ENCODE measurements around the gene NHERF1. TPM values are rescaled to one million over a fixed set of nuclear protein-coding genes. Genes with fewer than 3 reads are reported as not detected.

Gene NHERF1
- total and polyA plus RNA-seq, 9 of the 15 experiments (the other 6 are each of a cell fraction or from before 2014, with no cell fraction given) = 11.4 to 79.9 (median 36.9) TPM

GRCh38 chr17:74748279-74748528 lies 224 bp upstream of the NHERF1 start (continued):
- TF ChIP-seq CCAR2 (IDR thresholded peaks at IDR 0.05; ENCODE audit: low read depth, low read length) (no peak), PKNOX1 (IDR thresholded peaks at IDR 0.05) (no peak), ZNF354B (CRISPR knock-in tag; IDR thresholded peaks at IDR 0.05) (no peak), PYGO2 (tag; IDR thresholded peaks at IDR 0.05) (no peak), ATF7 (IDR thresholded peaks at IDR 0.05) (peak; percentile 41; the same call in 1 of the 2 replicates), KLF10 (CRISPR knock-in tag; IDR thresholded peaks at IDR 0.05) (no peak), MYC (IDR thresholded peaks at IDR 0.05; ENCODE audit: low read depth, low read length) (no peak), MYC (CRISPR knock-in tag; IDR thresholded peaks at IDR 0.05; ENCODE audit: borderline replicate concordance, low read depth) (no peak), ELK3 (CRISPR knock-in tag; IDR thresholded peaks at IDR 0.05) (no peak), SRSF9 (IDR thresholded peaks at IDR 0.05; ENCODE audit: borderline replicate concordance, low read depth, low read length) (no peak), ZNF639 (CRISPR knock-in tag; conservative IDR thresholded peaks at IDR 0.05 in 1 of 2, IDR thresholded peaks at IDR 0.05 in 1 of 2) (peak in 1 of 2 experiments; percentile 91; a peak in 2 of 4 replicates), NFYB (IDR thresholded peaks at IDR 0.05; ENCODE audit: extremely low read depth, insufficient read length) (no peak), JUNB (CRISPR knock-in tag; conservative IDR thresholded peaks at IDR 0.05) (no peak), NFXL1 (CRISPR knock-in tag; IDR thresholded peaks at IDR 0.05) (no peak), BHLHE40 (IDR thresholded peaks at IDR 0.05; ENCODE audit: low read length) (no peak), HDGF (IDR thresholded peaks at IDR 0.05) (no peak), ZFP30 (CRISPR knock-in tag; IDR thresholded peaks at IDR 0.05; ENCODE audit: borderline replicate concordance) (no peak), GTF2A2 (tag; IDR thresholded peaks at IDR 0.05) (no peak), TGIF2 (CRISPR knock-in tag; IDR thresholded peaks at IDR 0.05) (no peak), NRF1 (conservative IDR thresholded peaks at IDR 0.05 in 1 of 2, IDR thresholded peaks at IDR 0.05 in 1 of 2) (peak; percentile 81 to 82; a peak in 3 of 4 replicates)
- TF ChIP-seq, protein P1, sequence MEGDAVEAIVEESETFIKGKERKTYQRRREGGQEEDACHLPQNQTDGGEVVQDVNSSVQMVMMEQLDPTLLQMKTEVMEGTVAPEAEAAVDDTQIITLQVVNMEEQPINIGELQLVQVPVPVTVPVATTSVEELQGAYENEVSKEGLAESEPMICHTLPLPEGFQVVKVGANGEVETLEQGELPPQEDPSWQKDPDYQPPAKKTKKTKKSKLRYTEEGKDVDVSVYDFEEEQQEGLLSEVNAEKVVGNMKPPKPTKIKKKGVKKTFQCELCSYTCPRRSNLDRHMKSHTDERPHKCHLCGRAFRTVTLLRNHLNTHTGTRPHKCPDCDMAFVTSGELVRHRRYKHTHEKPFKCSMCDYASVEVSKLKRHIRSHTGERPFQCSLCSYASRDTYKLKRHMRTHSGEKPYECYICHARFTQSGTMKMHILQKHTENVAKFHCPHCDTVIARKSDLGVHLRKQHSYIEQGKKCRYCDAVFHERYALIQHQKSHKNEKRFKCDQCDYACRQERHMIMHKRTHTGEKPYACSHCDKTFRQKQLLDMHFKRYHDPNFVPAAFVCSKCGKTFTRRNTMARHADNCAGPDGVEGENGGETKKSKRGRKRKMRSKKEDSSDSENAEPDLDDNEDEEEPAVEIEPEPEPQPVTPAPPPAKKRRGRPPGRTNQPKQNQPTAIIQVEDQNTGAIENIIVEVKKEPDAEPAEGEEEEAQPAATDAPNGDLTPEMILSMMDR (IDR thresholded peaks at IDR 0.05 in 2 of 3, conservative IDR thresholded peaks at IDR 0.05 in 1 of 3; ENCODE audit: insufficient read depth in 2 of 3, low read depth in 1 of 3, low read length in 3 of 3) = peak in 1 of 3 experiments; percentile 7; a peak in 1 of 6 replicates
- TF ChIP-seq, protein P2, sequence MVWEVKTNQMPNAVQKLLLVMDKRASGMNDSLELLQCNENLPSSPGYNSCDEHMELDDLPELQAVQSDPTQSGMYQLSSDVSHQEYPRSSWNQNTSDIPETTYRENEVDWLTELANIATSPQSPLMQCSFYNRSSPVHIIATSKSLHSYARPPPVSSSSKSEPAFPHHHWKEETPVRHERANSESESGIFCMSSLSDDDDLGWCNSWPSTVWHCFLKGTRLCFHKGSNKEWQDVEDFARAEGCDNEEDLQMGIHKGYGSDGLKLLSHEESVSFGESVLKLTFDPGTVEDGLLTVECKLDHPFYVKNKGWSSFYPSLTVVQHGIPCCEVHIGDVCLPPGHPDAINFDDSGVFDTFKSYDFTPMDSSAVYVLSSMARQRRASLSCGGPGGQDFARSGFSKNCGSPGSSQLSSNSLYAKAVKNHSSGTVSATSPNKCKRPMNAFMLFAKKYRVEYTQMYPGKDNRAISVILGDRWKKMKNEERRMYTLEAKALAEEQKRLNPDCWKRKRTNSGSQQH (CRISPR knock-in tag; IDR thresholded peaks at IDR 0.05) = no peak
- TF ChIP-seq, protein P3, sequence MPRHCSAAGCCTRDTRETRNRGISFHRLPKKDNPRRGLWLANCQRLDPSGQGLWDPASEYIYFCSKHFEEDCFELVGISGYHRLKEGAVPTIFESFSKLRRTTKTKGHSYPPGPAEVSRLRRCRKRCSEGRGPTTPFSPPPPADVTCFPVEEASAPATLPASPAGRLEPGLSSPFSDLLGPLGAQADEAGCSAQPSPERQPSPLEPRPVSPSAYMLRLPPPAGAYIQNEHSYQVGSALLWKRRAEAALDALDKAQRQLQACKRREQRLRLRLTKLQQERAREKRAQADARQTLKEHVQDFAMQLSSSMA (CRISPR knock-in tag; IDR thresholded peaks at IDR 0.05) = no peak
